H1 (cell line): Measurements from ENCODE around the gene RPS5. TPM values are rescaled to one million over a fixed set of nuclear protein-coding genes. Genes with fewer than 3 reads are reported as not detected.
A peak's percentile ranks its signal among the peaks of the same experiment; 100 is the strongest.

ENCODE experiments used
- ASH2L ChIP-seq: fragments of 200-600, 300-600 bp; sonication (generic); IDR thresholded peaks from one replicate; pipeline ENCODE4 v1.7.1; 2017; ENCODE audit warnings: low read length
- ATF3 ChIP-seq: IDR thresholded peaks from 2 replicates; pipeline ENCODE4 v1.6.1; 2011; ENCODE audit warnings: low read depth, mild to moderate bottlenecking, low read length; ENCODE audit not compliant: insufficient read depth
- BACH1 ChIP-seq: IDR thresholded peaks from 2 replicates; pipeline ENCODE4 v1.6.1; 2012; ENCODE audit warnings: low read length, improper control_type of control experiment
- CBX5 ChIP-seq: fragments of 300-800, 300-1000 bp; sonication (generic); IDR thresholded peaks from 2 replicates; pipeline ENCODE4 v1.7.1; 2016; ENCODE audit warnings: antibody characterized with exemption, low read length, low read depth
- CBX8 ChIP-seq: fragments of 300-800, 300-1000 bp; sonication (generic); IDR thresholded peaks from 2 replicates; pipeline ENCODE4 v1.7.1; 2016; ENCODE audit warnings: low read depth, low read length, borderline replicate concordance
- CHD1 ChIP-seq: IDR thresholded peaks from 2 replicates; pipeline ENCODE4 v1.6.1; 2012; ENCODE audit warnings: low read depth, low read length, improper control_type of control experiment
- CTBP2 ChIP-seq: IDR thresholded peaks from 2 replicates; pipeline ENCODE4 v1.7.0; 2011; ENCODE audit warnings: borderline replicate concordance, mild to moderate bottlenecking, moderate library complexity, mixed read lengths, low read length; ENCODE audit not compliant: insufficient read depth, insufficient read length
- E2F6 ChIP-seq: IDR thresholded peaks from 2 replicates; pipeline ENCODE4 v1.6.1; 2012; ENCODE audit warnings: inconsistent platforms
- GABPA ChIP-seq: IDR thresholded peaks from 2 replicates; pipeline ENCODE4 v1.6.1; 2011; ENCODE audit warnings: mild to moderate bottlenecking, low read length, moderate library complexity, borderline replicate concordance; ENCODE audit not compliant: insufficient read depth
- GTF2F1 ChIP-seq: IDR thresholded peaks from 2 replicates; pipeline ENCODE4 v1.6.1; 2012; ENCODE audit warnings: low read depth, low read length, improper control_type of control experiment, borderline replicate concordance
- JUN ChIP-seq: IDR thresholded peaks from 2 replicates; pipeline ENCODE4 v1.6.1; 2011; ENCODE audit warnings: low read depth, mild to moderate bottlenecking, improper control_type of control experiment, low read length
- POU5F1 ChIP-seq: IDR thresholded peaks from 2 replicates; pipeline ENCODE4 v1.6.1; 2011; ENCODE audit warnings: low read depth, mild to moderate bottlenecking, low read length, moderate library complexity
- RXRA ChIP-seq: IDR thresholded peaks from 2 replicates; pipeline ENCODE4 v1.6.1; 2011; ENCODE audit warnings: low read depth, mild to moderate bottlenecking, low read length, moderate library complexity; ENCODE audit not compliant: insufficient read depth
- SRF ChIP-seq: IDR thresholded peaks from 2 replicates; pipeline ENCODE4 v1.6.1; 2011; ENCODE audit warnings: mild to moderate bottlenecking, low read depth, low read length, moderate library complexity
- TAF7 ChIP-seq: optimal IDR thresholded peaks from 2 replicates; pipeline ENCODE3; 2011; ENCODE audit warnings: low read depth, mild to moderate bottlenecking, inconsistent platforms, low read length, moderate library complexity, borderline replicate concordance
- YY1 ChIP-seq: IDR thresholded peaks from 2 replicates; pipeline ENCODE4 v1.6.1; 2011; ENCODE audit warnings: low read depth, mild to moderate bottlenecking, low read length
- polyA plus RNA-seq, 7 experiments: library from polyadenylated mRNA; depleted of rRNA in 3 of 7; stranded (reverse) in 5 of 7; unstranded in 2 of 7; fragments of >200 nt in 5 of 7; fragments of 200-250 nt in 2 of 7; gene quantifications; 1 replicate in 5 of 7; 2 replicates in 1 of 7; 4 replicates in 1 of 7; pipeline versions ENCODE4 v1.2.1 to v1.2.3, GENCODE V29; 2011 to 2013; ENCODE audit warnings: missing spikeins in 2 of 7, mixed read lengths in 2 of 7
- total RNA-seq: library from RNA; stranded (reverse); fragmentation: NEBNext Ultra II Directional; extraction: Animal tissue kit (Norgen Biotek cat#: 25700); gene quantifications from 2 replicates; pipeline ENCODE4 v1.2.1, GENCODE V29; 2021
- TF ChIP-seq, protein P1 (sequence below): IDR thresholded peaks from 2 replicates; pipeline ENCODE4 v1.6.1; 2011; ENCODE audit warnings: low read length, improper control_type of control experiment
- TF ChIP-seq, protein P2 (sequence below), 3 experiments: IDR thresholded peaks; 1 replicate in 2 of 3; 2 replicates in 1 of 3; pipeline versions ENCODE4 v1.5.1 to v1.6.1; 2011; ENCODE audit warnings: low read length in 3 of 3, mild to moderate bottlenecking in 3 of 3, inconsistent platforms in 2 of 3, low read depth in 1 of 3, moderate library complexity in 1 of 3; ENCODE audit not compliant: insufficient read depth in 1 of 3; ENCODE audit errors: control extremely low read depth in 1 of 3

Gene RPS5
- total and polyA plus RNA-seq, 2 of the 8 experiments (the other 6 are each of a cell fraction or from before 2014, with no cell fraction given) = 1,557 to 5,731 TPM

DNA sequence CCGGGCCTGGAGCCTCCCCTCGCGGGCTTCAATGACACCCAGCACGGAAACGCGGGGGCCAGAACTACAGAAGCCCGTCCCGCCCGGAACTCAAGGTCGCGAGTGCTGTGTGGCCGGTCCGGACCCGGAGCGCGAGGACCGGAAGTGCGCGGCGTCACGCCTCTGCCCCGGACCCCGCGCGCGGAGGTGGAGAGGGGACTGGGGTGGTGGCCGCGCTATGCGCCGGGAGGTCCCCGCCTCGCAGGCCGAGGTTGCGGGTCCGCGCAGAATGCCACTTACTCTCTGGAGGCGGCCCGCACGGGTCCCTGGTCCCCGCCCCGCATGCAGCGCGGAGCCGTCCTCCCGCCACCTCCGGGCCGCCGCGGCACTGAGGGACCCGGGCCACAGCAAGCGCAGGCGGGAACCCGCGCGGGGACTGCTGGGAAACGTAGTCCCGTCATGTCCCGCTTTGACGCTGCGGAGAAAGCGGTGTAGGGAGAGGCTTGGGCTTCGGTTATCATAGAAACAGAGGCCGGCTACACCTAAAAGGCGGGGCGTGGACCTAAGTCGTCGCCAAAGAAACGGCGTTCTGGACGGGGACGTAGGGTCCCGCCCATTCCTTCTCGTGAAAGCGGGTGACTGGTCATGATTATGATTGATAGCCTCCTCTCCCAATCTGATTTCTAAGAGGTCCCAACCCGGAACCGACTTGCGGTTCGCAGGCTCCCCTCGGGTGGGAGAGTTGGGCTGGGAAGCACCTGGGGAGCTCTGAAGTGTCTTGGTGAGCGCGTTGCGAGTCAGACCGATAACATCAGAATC lies 6.2 kb upstream of the RPS5 start, which contains the start of gene ZNF837 (continued):
- TF ChIP-seq GTF2F1 (peak; percentile 59; the same call in 1 of the 2 replicates), E2F6 (peak; percentile 85), CHD1 (no peak), ASH2L (peak; percentile 89), POU5F1 (no peak), RXRA (no peak), JUN (no peak), GABPA (peak; percentile 99), CBX8 (no peak), SRF (0 out of 2 replicates have a peak, but pooled peaks have one; percentile 30), CBX5 (no peak), BACH1 (peak; percentile 72), YY1 (no peak; the same call in 1 of the 2 replicates), TAF7 (no peak), ATF3 (no peak), CTBP2 (no peak)
- TF ChIP-seq, protein P1, sequence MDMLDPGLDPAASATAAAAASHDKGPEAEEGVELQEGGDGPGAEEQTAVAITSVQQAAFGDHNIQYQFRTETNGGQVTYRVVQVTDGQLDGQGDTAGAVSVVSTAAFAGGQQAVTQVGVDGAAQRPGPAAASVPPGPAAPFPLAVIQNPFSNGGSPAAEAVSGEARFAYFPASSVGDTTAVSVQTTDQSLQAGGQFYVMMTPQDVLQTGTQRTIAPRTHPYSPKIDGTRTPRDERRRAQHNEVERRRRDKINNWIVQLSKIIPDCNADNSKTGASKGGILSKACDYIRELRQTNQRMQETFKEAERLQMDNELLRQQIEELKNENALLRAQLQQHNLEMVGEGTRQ = peak; percentile 3; the same call in 1 of the 2 replicates
- TF ChIP-seq, protein P2, sequence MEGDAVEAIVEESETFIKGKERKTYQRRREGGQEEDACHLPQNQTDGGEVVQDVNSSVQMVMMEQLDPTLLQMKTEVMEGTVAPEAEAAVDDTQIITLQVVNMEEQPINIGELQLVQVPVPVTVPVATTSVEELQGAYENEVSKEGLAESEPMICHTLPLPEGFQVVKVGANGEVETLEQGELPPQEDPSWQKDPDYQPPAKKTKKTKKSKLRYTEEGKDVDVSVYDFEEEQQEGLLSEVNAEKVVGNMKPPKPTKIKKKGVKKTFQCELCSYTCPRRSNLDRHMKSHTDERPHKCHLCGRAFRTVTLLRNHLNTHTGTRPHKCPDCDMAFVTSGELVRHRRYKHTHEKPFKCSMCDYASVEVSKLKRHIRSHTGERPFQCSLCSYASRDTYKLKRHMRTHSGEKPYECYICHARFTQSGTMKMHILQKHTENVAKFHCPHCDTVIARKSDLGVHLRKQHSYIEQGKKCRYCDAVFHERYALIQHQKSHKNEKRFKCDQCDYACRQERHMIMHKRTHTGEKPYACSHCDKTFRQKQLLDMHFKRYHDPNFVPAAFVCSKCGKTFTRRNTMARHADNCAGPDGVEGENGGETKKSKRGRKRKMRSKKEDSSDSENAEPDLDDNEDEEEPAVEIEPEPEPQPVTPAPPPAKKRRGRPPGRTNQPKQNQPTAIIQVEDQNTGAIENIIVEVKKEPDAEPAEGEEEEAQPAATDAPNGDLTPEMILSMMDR (IDR thresholded peaks at IDR 0.05; ENCODE audit: control extremely low read depth in 1 of 3, insufficient read depth in 1 of 3, low read depth in 1 of 3, low read length in 3 of 3) = no peak
